ENCODE measurements around the gene DUOX1. TPM values are rescaled to one million over a fixed set of nuclear protein-coding genes. Genes with fewer than 3 reads are reported as not detected.

The DUOX1 gene
- total RNA-seq, 1 experiment from 2014 or later = 19.6 TPM

DNA sequence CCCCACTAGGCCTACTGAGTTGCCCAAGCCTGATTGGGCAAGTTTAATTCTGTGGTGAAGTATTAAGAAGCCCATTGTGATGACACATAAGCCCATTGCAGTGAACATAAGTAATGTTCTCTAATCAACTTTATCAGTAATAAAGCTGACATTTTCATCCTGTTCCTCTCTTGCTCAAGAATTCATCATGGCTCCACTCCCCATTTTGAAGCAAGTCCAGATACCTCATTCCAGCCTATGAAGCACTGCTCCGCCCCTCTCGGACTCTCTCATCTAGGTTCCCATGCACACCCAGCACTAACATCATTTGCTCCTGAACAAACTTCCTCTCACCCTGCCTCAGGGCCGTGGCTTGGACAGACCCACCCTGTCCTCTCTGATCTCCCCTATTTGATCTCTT is 47.5 kb downstream of the DUOX1 start:
- Histone ChIP-seq H2AFZ (ENCODE audit: low read depth, low read length, poor library complexity, severe bottlenecking) (no peak overlapping the region), H3K9me3 (ENCODE audit: control insufficient read depth in 1 of 2, insufficient read depth in 1 of 2, low read depth in 1 of 2, low read length in 2 of 2) (no peaks in the 10 kb centered on the region), H3K79me2 (ENCODE audit: insufficient read depth, low read length) (no peaks in the 10 kb centered on the region), H3K27me3 (ENCODE audit: insufficient read depth, low read length) (no peaks in the 10 kb centered on the region), H4K20me1 (ENCODE audit: insufficient read depth) (no peaks in the 10 kb centered on the region), H3K27ac (ENCODE audit: low read depth, low read length) (no peak overlapping the region), H3K4me3 (replicated peaks in 1 of 2; ENCODE audit: low read depth in 1 of 2, low read length in 2 of 2) (no peak overlapping the region), H3K4me2 (ENCODE audit: low read length) (no peak overlapping the region), H3K36me3 (ENCODE audit: control insufficient read depth in 1 of 2, insufficient read depth in 2 of 2, low read length in 2 of 2) (no peaks in the 10 kb centered on the region), H3K4me1 (ENCODE audit: control insufficient read depth in 1 of 2, insufficient read depth in 2 of 2, low read length in 2 of 2) (peaks cover 3 to 25% of the 10 kb centered on the region in 2 experiments; a peak in 3 of 4 replicates), H3K9me2 (ENCODE audit: insufficient read depth) (no peaks in the 10 kb centered on the region), H3K9ac (ENCODE audit: low read length) (no peak overlapping the region)
- no TSS peak for BruUV-seq (replicated peaks)
- ChIA-PET CTCF (no interaction called here), RAD21 (ENCODE audit: low non-redundant PET in 1 of 2, low total read pairs in 2 of 2, uncharacterized antibody in 2 of 2, unreplicated experiment in 2 of 2) (no interaction called here), POLR2A (no interaction called here)
- ATAC-seq (no peak), DNase-seq (ENCODE audit: low read depth, low spot score) (no peak)
- intact Hi-C loops (cut with micrococcal nuclease) = no loop called here
- TF ChIP-seq MAX (IDR thresholded peaks at IDR 0.05) (no peak), JUND (IDR thresholded peaks at IDR 0.05) (no peak), REST (IDR thresholded peaks at IDR 0.05; ENCODE audit: low read depth) (no peak), CTCF (IDR thresholded peaks at IDR 0.05 in 2 of 3, conservative IDR thresholded peaks at IDR 0.05 in 1 of 3; ENCODE audit: borderline replicate concordance in 1 of 3, insufficient read depth in 1 of 3, low read depth in 2 of 3, low read length in 2 of 3) (no peak), CEBPB (IDR thresholded peaks at IDR 0.05; ENCODE audit: low read depth) (no peak), EGR1 (IDR thresholded peaks at IDR 0.05; ENCODE audit: low read depth) (no peak), ZNF274 (IDR thresholded peaks at IDR 0.05; ENCODE audit: low read depth, low read length) (no peak), SRF (IDR thresholded peaks at IDR 0.05; ENCODE audit: low read depth) (no peak), RAD21 (IDR thresholded peaks at IDR 0.05; ENCODE audit: low read depth) (no peak), EZH2phosphoT487 (IDR thresholded peaks at IDR 0.05; ENCODE audit: borderline replicate concordance) (no peak)

Measured in HCT116 (cell line).